Upper lobe of left lung (tissue), 4 donors: Measurements from ENCODE around the gene GUCD1.

Source experiments
- POLR2A ChIP-seq, 4 donors: fragments of 450-650 bp; IDR thresholded peaks; one replicate each; pipeline ENCODE4 v1.5.1; 2016 to 2017; ENCODE audit warnings: antibody characterized with exemption in 4 of 4, mild to moderate bottlenecking in 2 of 4
- TF ChIP-seq, protein P1 (sequence below), 6 experiments: fragments of 450-650 bp in 4 of 6; fragments of 200-600 bp in 2 of 6; sonication (generic) in 2 of 6; IDR thresholded peaks; one replicate each; pipeline ENCODE4 v1.5.1; 2016 to 2019; ENCODE audit warnings: antibody characterized with exemption in 6 of 6

DNA sequence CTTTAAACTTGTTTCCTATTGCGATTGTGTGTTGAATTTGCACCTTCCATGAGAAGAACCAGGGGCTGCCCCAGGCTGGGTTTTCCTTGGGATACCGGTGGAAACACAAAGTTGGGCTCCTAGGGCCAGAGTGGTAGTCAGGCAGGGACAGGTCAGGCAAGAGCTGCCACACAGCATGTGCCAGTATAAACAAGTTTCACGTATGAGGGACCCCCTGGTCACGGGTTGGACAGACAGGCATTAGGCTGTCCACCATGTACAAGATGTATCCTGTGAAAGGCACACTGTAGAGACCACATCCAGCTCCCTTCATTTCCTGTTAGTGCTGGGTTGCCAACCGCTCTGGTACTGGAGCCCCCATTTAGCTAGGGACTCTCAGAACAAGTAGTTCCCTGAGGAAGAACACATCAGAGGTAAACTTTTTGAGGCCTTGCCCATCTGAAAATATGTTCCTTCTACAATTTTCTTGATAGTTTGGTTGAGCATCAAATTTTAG is 51.0 kb downstream of the GUCD1 start:
- TF ChIP-seq, protein P1, sequence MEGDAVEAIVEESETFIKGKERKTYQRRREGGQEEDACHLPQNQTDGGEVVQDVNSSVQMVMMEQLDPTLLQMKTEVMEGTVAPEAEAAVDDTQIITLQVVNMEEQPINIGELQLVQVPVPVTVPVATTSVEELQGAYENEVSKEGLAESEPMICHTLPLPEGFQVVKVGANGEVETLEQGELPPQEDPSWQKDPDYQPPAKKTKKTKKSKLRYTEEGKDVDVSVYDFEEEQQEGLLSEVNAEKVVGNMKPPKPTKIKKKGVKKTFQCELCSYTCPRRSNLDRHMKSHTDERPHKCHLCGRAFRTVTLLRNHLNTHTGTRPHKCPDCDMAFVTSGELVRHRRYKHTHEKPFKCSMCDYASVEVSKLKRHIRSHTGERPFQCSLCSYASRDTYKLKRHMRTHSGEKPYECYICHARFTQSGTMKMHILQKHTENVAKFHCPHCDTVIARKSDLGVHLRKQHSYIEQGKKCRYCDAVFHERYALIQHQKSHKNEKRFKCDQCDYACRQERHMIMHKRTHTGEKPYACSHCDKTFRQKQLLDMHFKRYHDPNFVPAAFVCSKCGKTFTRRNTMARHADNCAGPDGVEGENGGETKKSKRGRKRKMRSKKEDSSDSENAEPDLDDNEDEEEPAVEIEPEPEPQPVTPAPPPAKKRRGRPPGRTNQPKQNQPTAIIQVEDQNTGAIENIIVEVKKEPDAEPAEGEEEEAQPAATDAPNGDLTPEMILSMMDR (IDR thresholded peaks at IDR 0.05) = no peak
- no peak for TF ChIP-seq POLR2A (IDR thresholded peaks at IDR 0.05)
